GM19239 (cell line): ENCODE data around the gene MICALL1.
"Not testable (repeated sequence)": the region's sequence is repeated elsewhere in the genome, so short reads cannot be mapped to it uniquely, and the experiment has no call there.

Experiments used
- DNase-seq: peaks from one replicate; pipeline ENCODE4 v3.0.0; 2011; ENCODE audit warnings: low spot score; ENCODE audit not compliant: insufficient read length
- FAIRE-seq: peaks from 2 replicates; lab custom pipeline; 2011; peaks lifted over from hg19 to GRCh38; lab: Jason Lieb, UNC

The MICALL1 gene

DNA sequence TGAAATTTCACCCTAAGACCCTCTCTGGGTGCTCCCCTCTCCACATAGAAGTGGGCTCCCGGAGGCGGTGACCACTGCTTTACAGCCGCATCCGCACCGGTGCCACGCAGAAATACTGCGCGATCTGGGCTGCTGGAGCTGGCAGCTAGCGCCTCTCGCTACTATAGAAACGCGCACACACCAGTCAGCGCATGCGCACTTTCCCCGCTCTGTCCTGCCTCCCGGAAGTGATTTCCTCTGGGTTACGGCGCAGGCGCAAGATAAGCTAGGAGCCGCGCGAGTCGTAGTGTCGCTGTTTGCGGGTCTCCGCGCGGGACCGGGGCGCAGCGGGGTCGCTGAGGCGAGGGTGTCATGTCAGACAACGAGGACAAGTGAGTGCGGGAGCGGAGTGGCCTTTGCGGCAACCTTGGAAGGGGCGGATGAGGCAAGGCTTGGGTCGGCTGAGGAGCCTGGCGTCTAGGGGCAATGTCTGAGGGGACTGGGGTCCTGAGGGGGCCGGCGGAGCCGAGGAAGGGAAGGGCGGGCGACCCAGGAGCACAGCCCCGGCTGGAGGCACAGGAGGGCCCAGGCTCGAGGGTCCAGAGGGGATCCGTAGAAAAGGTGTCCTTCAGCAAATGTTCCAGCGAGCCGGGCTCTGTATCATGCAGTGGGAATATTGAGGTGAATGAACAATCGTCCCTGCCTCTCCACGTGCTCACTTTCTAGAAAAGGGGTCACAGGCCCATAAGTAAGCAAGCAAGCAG lies 47.5 kb downstream of the MICALL1 start, which contains the start of the genes C22orf23 and POLR2F:
TSS of gene C22orf23 (minus strand) at position 165 of the 743 bp plus-strand sequence. CDS start 452 bp downstream, outside the sequence.
TSS of gene POLR2F (plus strand) at position 263 of the 743 bp plus-strand sequence. CDS start at position 352, 89 bp downstream.
- peak; percentile 100 for FAIRE-seq

DNA sequence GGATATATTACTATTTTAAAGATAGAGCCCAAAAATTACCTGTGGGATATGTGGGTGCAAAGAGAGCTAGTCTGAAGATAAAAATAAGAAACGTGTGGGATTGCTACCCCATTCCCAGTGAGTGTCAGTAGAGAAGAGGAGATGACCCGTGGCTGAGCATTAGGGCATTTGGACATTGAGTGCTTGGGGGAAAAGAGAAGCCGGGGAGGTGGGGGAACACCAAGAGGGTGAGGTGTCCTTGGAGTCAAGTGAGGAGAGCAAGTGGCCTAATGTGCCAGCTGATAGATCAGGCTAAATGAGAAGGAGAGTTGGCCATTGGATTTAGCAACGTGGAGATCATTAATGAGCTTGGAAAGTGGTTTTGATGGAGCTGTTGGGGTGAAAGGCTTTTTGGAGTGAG lies 48.6 kb downstream of the MICALL1 start:
- DNase-seq, result no peak
- no peak for FAIRE-seq

More for the DNA sequence above, 47.5 kb downstream of the MICALL1 start, which contains the start of the genes C22orf23 and POLR2F:
- DNase-seq, result peak; percentile 99

DNA sequence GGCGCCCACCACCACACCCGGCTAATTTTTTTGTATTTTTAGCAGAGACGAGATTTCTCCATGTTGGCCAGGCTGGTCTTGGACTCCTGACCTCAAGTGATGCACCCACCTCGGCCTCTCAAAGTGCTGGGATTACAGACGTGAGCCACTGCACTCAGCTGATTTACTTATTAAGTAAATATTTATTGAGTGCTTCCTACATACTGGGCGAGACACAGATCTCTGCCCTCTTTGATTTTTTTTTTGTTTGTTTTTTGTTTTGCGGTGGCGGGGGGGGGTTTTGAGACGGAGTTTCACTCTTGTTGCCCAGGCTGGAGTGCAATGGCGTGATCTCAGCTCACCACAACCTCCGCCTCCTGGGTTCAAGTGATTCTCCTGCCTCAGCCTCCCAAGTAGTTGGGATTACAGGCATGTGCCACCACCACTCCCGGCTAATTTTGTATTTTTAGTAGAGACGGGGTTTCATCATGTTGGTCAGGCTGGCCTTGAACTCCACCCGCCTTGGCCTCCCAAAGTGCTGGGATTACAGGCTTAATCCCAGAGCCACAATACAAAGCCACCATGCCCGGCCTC lies 49.8 kb downstream of the MICALL1 start:
- DNase-seq, FAIRE-seq: not testable (repeated sequence)

DNA sequence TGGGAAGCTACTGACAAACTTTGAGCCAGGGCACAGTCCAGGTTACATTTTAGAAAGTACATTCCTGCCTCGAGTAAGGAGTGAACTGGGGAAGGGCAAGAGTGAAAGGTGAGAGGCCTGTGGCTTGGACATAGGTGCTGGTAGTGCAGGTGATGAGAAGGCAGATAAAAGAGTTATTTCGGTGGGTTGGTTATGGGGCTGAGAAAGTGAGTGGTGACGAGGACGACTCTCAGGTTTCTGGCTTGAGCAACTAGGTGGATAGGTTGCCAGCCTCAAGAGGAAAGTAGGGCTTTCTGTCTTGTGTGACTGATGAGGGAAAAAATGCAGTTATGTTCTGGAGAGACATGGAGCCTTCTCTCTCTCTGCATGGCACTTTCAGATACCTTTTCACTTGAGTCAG lies 51.1 kb downstream of the MICALL1 start:
- FAIRE-seq (no peak), DNase-seq (no peak)

DNA sequence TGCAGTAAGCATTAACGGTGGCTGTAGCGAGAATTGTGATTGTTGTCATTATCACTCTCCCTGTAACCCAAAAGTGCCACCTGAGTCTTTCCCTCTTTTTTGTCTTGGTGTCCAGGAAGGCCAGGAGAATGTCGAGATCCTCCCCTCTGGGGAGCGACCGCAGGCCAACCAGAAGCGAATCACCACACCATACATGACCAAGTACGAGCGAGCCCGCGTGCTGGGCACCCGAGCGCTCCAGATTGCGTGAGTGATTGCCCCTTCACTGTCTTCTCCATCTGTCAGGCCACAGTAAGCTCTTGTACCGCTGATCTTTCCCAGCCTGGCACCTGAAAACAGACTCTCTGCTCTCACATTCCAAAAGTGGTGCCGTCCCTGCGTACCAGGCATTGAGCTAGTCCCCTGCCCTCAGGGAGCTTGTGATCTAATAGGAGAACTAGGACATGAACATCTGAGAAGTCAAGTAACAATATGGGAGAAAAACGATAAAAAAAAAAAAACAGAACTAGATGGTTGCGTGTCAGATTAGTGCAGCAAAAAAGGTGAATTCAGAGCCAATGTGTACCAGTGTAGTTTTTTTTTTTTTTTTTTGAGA lies 53.2 kb downstream of the MICALL1 start:
- FAIRE-seq, result no peak
- no peak for DNase-seq

DNA sequence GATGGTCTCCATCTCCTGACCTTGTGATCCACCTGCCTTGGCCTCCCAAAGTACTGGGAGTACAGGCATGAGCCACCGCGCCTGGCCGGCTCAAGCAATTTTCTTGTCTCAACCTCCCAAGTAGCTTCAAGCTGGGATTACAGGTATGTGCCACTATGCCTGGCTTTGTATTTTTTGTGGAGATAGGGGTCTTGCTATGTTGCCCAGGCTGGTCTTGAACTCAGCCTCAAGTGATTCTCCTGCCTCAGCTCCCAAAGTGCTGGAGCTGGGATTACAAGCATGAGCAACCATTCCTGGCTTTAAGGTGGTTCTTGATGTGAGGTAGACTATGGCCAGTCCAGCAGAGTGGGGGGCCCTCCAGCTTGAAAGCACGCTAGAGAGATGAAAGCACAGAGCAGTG lies 55.0 kb downstream of the MICALL1 start:
- FAIRE-seq, result no peak
- DNase-seq, result no peak

DNA sequence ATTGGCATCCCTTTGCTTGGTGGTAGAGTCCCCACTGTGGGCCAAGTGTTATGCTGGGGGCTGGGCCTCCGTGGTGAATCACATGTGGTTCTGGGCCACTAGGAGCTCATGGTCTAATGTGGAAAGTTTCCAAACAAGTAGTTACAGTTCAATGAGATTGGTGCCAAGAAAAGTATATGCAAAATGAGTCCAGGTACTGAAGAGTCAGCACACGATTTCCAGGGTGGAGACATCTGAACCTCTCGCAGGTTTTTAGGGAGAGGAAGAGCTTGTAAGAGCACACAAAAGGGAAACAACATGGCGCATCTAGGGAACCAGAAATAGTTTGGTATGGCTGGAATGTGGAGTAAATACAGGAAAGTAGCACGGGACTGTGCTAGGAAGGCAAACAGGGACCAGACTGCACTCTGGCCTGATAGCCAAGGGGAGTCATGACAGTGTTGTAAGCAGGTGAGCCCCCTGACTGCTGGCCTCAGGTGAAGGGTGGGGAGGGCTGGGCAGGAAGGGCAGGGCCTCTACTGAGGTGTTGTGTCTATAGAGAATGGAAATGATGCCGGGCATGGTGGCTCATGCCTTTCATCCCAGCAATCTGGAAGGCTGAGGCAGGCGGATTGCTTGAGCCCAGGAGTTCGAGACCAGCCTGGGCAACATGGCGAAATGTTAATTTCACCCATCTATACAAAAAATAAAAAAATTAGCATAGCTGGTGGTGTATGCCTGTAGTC lies 60.0 kb downstream of the MICALL1 start:
- DNase-seq (no peak), FAIRE-seq (no peak)

DNA sequence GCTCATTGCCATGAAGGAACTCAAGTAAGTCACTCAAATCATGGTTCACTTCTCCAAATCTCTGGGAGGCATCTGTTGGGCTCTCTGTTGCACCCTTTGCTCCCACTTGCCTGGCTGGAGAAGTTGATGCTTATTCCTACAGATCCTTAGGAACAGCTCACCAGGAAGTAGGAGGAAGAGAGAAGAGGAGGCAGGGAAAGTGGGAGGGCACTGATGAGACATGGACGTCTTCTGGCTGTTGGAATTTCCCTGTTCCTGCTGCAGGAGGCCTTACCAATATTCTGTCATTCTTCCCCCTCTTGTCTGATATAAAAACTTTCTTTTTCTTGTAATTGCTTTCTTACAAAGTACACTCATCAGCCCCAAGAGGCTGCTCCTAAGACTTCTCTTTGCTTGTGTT lies 61.0 kb downstream of the MICALL1 start:
- no peak for FAIRE-seq
- no peak for DNase-seq

DNA sequence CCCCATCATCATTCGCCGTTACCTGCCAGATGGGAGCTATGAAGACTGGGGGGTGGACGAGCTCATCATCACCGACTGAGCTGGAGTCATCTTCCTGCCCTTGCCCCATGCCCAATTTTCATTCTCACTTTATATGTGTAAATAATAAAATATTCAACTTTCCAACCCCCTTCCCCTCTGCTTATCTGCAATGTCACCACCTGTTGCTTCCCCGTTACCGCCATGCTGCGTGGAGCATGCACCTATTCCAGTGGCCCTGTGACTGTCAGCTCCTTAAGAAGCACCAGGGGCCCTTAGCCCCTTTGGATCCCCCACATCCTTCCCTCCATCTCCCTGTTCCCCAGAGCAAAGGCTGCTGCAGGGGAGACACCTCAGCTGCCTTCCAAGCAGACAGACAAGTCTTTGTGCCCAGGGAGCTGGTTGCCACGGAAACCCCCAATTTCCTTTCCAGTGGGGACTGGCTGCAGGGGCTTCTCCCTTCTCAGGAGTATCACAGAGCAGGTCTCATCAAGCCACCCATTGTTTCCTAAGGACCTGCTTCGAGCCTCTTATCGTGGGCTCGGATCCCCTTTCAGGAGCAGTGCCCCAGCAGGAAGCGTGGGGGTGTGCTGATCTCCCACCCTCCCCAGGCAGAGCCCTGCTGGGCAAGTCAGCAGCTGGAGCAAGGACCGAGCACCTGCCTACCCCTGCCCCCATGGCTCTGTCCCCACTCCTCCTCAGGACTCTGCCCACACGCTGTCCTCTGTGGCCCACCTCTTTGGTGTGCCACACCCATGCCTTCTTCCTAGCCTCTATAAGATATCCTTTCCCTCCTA lies 61.7 kb downstream of the MICALL1 start:
- FAIRE-seq (no peak), DNase-seq (no peak)

DNA sequence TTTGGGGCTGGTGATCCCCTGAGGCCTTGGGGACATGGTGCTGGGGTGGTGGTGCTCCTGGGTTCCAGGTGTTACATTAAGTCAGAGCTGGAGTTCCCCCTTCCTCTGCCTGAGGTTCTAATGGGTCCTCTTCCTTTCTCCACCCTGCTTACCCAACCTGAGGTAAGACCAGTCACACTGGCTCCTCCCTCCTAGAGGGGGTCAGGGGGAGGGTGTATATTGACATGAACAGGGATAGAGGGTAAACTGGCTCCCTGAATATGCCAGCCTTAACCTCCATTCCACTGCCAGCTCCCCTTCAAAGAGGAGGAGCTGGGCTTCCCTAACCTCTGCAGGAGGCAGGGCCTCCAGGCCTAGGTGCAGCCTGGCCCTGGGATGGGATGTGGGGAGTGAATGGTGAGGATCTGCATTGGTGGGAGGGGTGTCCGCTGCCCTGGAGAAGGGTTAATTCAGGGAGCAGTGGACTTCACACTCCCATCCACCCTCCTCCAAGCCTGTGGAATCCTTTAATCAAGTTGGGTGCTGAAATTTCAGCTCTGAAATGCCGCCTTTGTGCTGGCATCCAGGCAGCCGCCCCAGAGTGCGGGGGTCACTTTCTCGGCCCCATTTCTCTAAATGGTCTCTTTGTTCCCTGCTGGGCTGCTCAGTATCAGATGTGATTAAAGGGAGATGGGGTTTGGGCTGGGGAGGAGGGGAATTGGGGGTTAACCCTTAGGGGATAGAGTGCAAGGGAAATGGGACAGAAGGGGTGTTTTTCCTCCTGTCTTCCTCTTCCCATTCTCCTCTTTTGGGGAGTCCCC lies 62.6 kb downstream of the MICALL1 start:
- DNase-seq (no peak), FAIRE-seq (no peak)

DNA sequence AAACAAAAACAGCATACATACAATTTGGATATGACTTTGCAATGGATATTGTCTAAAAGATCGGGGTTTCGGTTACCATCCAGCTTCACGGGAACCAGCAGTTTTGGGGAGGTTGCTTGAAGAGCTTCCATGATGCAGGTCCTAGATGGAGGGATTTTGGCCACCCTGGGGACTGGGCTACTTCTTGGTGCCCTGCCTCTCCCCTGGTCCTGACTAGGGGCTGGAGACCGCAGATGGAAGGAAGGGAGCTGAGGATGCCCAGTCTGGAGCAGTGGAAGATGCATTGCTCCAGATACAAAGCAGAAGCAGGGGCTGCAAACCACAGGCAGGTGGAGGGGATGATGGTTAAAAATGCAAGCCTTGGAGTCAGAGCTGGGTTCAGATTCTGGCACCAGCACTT lies 64.8 kb downstream of the MICALL1 start:
- FAIRE-seq (no peak), DNase-seq (no peak)

DNA sequence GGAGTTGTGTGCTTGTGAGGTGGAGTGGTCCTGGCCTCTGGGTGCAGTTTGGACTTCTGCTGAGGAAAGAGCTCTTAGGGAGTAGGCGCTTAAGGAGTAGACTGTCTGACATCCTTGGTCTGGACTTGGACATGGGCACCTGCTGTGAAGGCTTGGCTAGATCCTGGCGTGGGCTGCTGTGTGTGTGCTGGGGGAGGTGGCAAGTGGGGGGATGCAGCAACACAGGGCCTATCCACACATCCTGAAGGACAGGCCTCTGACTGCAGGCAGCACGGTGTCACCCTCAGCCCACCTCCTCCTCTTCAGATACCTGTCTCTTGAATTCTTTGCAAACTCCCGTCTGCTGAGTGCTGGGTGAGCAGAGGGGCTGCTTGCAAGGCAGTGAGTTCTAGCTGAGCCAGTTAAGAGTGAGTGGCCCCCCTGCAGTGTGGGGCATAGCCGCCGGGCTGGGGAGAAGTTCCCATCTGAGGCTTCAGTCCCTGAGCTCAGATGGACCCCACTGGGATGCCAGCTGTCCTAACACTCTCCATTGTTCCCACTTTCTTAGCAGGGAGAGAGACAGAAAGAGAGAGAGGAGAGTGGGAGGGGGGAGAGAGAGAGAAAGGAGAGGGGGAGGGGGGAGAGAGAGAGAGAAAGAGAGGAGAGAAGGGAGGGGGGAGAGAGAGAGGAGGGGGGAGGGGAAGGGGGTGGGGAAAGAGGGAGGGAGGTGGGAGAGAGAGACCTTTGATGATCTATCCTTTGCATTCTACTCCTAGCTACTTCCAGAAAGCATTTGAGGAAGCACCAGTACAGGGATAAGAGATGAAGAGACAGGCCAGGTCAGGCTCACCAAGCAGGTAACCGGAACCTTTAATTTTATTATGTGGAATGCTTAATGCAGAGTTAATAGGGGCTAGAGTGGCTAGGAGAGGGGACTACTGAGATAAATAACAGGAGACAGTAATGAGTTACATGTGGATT lies 65.7 kb downstream of the MICALL1 start:
- DNase-seq (no peak), FAIRE-seq (no peak)

DNA sequence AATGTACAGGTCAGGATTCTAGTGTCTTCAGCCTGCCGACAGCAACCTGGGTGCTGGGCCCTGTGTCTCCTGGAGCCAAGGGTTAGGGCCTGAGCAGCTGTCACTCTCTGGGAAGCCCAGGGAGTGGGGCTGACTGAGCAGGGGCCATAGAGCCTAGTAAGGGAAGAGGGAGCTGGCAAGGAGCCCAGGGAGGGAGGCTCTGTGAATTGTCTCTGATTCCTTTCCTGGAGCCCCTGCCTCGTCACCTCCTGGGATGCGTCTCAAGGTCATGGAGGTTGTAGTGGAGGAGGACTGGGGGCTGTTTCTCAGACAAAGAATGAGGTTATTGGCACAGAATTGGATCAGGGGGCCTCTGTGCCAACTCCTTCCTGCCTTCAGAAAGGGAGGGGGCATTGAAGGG lies 66.4 kb downstream of the MICALL1 start:
- DNase-seq (no peak), FAIRE-seq (no peak)

DNA sequence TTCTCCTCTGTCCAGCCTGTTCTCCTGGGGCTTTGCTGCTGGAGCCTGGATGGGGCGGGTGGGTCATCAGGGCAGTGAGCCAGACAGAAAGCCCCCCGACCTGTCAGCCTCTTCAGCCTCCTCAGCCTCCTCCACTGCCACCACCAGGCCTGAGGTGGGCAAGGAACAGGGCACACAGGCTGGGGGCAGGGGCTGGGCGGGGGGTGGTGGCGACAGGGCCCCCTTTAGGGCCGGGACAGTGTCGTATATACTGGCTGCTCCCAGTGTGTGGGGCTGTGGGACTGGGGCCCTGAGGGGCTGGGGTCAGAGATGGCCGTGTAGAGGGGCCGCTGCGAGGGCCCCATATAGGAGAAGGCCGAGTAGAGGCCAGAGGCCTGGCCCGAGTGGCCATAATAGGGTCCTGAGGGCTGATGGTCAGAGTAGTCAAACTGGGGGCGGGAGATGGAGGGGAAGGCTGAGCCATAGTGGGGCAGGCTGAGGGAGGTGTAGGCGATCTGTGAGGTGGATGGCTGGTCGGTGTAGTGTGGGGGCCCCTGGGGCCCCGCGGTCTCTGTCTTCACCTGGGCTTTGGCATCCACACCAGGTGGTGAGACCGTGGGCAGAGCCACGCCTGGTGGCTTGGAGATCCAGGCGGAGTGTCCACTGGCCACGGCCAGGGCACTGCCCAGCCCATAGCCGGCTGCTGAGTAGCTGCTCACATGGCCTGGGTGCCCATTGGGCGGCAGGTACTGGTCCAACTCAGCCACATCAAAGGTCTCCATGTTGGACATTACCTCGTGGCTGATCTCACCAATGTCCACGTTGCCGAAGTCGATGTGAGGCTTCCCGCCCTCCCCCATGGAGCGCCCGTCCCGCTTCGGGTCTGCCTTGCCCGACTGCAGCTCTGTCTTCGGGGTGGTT lies 67.4 kb downstream of the MICALL1 start:
- DNase-seq, result no peak
- no peak for FAIRE-seq

DNA sequence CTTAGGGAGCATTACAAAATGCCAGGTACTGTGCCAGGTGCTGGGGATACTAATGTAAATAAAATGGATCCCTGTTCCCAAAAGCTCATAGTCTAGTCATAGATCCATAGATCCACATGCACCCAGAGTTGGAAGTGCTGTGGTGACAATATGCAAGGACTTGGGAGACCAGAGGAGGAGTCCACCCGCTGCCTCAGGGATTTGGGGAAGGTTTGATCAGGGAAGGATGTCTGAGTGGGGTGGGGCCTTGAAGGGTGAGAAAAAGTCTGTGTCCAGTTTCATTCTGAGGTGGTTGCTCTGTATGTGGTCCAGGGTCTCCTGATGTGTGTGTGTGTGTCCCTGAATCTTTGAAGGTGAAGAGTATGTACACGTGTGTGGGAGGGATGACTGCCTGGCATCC lies 69.1 kb downstream of the MICALL1 start:
- FAIRE-seq (no peak), DNase-seq (no peak)

DNA sequence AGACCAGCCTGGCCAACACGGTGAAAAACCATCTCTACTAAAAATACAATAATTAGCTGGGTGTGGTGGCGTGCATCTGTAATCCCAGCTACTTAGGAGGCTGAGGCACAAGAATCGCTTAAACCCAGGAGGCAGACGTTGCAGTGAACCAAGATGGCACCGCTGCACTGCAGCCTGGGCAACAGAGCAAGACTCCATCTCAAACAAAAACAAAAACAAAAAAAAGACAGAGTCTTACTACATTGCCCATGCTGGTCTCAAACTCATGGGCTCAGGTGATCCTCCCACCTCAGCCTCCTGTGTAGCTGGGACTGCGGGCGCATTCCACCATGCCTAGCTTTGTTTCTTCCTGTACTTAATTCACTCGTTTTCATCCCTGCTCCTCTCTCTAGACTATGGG lies 69.9 kb downstream of the MICALL1 start:
- not testable (repeated sequence) for FAIRE-seq, DNase-seq

DNA sequence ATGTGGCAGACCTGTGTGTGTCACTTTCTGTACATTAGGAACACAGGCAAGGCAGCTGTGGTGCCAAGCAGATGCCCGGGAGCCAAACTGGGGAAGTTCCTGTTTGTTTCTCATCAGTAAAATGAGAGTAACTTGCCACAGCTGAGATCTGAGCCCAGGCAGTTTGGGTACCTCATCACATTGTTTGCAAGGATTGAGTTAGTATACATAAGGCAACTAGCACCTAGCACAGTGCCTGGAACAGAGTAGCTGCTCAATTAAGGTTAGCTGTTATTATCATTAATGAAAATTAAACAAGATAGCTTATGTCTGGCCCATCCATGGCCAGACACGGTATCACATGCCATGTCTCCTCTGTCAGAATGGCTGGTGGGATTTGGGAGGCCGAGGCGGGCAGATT lies 70.5 kb downstream of the MICALL1 start:
- no peak for FAIRE-seq
- DNase-seq, result no peak
